Measurements from ENCODE around the gene BNC2.

BNC2 gene

GRCh38 chr9:16624744-16625117, 245.7 kb downstream of the BNC2 start:
- DNase-seq: no peak

GRCh38 chr9:16623989-16624743, 246.3 kb downstream of the BNC2 start:
- DNase-seq: no peak

GRCh38 chr9:16622541-16622940, 247.9 kb downstream of the BNC2 start:
- no peak for DNase-seq

- no peak for DNase-seq
Measured at GRCh38 chr9:16619914-16620520, 250.5 kb downstream of the BNC2 start.

GRCh38 chr9:16619402-16619801, 251.1 kb downstream of the BNC2 start:
- no peak for DNase-seq

- DNase-seq: no peak
Measured at GRCh38 chr9:16618524-16618923, 251.9 kb downstream of the BNC2 start.

- DNase-seq: no peak
Measured at GRCh38 chr9:16616686-16617085, 253.8 kb downstream of the BNC2 start.

GRCh38 chr9:16615451-16615850, 255.0 kb downstream of the BNC2 start:
- no peak for DNase-seq

GRCh38 chr9:16613605-16614004, 256.9 kb downstream of the BNC2 start:
- no peak for DNase-seq

GRCh38 chr9:16613051-16613450, 257.4 kb downstream of the BNC2 start:
- DNase-seq: no peak

- DNase-seq: no peak
Measured at GRCh38 chr9:16612627-16613026, 257.8 kb downstream of the BNC2 start.

- no peak for DNase-seq
Measured at GRCh38 chr9:16611983-16612382, 258.5 kb downstream of the BNC2 start.

GRCh38 chr9:16611001-16611400, 259.5 kb downstream of the BNC2 start:
- no peak for DNase-seq

GRCh38 chr9:16610538-16610937, 259.9 kb downstream of the BNC2 start:
- DNase-seq: no peak

- DNase-seq: no peak
Measured at GRCh38 chr9:16608906-16609305, 261.6 kb downstream of the BNC2 start.

- no peak for DNase-seq
Measured at GRCh38 chr9:16602494-16602893, 268.0 kb downstream of the BNC2 start.

- no peak for DNase-seq
Measured at GRCh38 chr9:16601991-16602390, 268.5 kb downstream of the BNC2 start.

- DNase-seq: no peak
Measured at GRCh38 chr9:16598316-16598715, 272.2 kb downstream of the BNC2 start.

GRCh38 chr9:16597136-16597535, 273.3 kb downstream of the BNC2 start:
- no peak for DNase-seq

GRCh38 chr9:16595227-16595626, 275.2 kb downstream of the BNC2 start:
- no peak for DNase-seq

- no peak for DNase-seq
Measured at GRCh38 chr9:16594787-16595186, 275.7 kb downstream of the BNC2 start.

- no peak for DNase-seq
Measured at GRCh38 chr9:16593746-16594145, 276.7 kb downstream of the BNC2 start.

- no peak for DNase-seq
Measured at GRCh38 chr9:16591092-16591491, 279.4 kb downstream of the BNC2 start.

GRCh38 chr9:16585591-16585990, 284.9 kb downstream of the BNC2 start:
- DNase-seq: no peak

GRCh38 chr9:16579872-16580432, 290.5 kb downstream of the BNC2 start:
- no peak for DNase-seq

All from left hindlimb (tissue), 1 donor.